Measurements from ENCODE around the gene MALT1.

MALT1 gene

DNA sequence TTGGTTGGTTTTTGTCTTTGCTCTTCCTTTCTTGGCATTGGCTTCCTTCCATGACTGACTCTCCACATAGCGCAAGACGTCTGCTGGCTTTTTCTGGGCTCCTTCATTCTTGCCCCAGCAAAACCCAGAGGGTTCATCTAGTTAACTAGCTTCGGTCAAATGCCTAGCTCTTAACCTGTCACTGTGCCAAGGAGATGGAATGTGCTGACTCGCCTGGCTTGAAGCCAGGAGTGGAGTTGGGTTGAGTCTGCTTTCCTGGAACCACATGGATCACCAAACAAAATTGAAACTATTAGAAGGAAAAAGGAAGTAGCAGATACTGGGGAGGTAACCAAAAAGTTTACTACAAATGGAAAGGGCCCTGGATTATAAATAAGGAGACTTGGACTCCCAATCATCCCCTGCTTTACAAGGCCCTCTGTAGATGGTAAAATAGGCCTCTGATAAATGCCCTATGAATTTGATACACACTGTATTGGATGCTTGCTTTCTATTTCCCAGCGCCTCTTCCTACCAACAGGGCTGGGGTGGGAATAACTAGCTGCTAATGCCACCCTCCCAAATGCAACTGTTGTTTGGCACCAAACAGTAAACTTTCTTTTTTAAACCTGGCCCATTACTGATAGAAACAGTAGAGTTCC lies 11.3 kb downstream of the MALT1 start:
- in situ Hi-C loops (cut with HindIII; ENCODE audit: low sequenced_read_pairs): loop anchor here (5.0 kb wide), 1 partner anchor 75 kb away; no protein-coding TSS in a partner anchor

DNA sequence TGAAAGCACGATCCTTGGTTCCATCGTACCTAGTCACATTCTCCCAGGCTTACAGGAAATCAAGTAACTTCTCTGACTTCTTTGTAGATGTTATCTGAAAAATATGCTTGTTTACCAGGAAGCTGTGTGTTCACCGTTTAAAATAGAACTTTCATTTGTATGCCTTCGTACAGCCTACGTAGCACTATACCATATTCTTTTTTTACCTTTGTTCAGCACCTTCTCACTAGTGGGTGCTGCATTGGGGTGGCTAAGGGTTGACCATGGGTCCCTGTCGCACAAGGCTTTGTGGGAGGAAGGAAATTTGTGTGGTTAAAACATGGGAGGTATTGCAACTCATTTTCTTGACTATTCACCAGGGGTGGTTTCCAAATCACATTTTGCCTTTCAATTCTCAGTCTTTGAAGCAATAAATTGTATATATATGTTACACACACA lies 16.6 kb downstream of the MALT1 start:
- in situ Hi-C loops (cut with HindIII; ENCODE audit: low sequenced_read_pairs): no loop called here

DNA sequence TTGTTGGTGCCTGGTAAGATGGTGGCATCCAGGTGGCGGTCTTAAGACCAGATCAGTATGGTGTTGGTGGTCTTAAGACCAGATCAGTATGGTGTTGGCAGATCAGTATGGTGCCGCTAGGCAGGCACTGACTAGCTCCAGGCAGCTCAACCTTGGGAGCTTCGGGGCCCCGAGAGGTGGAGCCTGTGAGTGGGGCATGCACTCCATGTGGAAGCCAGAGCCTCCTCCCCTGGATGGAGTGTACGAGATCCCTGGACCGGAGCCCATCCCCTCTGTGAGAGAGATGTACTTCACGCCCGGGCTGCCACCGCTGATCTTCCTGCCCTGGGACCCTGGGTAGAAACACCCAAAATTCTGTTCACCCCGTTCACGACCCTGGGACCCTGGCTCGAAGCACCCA lies 19.0 kb downstream of the MALT1 start:
- in situ Hi-C loops (cut with HindIII; ENCODE audit: low sequenced_read_pairs): loop anchor here (10.0 kb wide), 1 partner anchor 65 kb away; no protein-coding TSS in a partner anchor

DNA sequence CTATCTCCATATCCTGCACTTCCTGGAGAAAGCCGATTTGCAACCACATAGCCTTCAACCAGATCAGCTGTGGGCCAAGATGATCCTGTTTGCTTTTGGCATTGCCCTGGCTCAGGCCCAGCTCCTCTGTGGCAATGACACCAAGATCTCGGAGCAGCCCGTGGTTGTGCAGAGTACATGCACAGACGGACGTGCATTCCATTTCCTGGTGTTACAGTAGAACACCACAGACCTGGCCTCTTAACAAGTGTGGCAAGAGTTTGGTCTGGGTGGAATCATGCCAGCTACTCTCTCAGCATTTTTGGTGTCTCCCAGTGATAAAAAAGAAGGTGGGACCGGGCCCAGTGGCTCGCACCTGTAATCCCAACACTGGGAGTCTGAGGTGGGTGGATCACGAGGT lies 20.0 kb downstream of the MALT1 start:
- in situ Hi-C loops (cut with HindIII; ENCODE audit: low sequenced_read_pairs): loop anchor here (10.0 kb wide), 1 partner anchor 64 kb away; no protein-coding TSS in a partner anchor

DNA sequence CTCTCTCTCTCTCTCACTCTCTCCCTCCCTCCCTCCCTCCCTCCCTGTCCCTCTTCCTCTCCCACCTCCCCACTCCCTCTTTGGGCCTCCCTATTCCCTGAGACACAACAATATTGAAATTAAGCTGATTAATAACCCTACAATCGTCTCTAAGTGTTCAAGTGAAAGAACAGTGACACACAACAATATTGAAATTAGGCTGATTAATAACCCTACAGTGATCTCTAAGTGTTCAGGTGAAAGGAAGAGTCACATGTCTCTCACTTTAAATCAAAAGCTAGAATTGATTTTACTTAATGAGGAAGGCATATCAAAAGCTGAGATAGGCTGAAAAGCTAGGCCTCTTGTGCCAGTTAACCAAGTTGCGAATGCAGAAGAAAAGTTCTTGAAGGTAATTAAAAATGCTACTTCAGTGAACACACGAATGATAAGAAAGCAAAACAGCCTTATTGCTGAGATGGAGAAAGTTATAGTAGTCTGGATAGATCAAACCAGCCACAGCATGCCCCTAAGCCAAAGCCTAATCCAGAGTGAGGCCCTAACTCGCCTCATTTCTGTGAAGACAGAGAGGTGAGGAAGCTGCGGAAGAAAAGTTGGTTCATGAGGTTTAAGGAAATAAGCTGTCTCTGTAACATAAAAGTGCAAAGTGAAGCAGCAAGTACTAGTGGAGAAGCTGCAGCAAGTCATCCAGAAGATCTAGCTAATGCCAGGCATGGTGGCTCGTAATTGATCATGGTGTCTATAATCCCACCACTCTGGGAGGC lies 21.3 kb downstream of the MALT1 start:
- in situ Hi-C loops (cut with HindIII; ENCODE audit: low sequenced_read_pairs): loop anchor here (10.0 kb wide), 1 partner anchor 62 kb away; no protein-coding TSS in a partner anchor

DNA sequence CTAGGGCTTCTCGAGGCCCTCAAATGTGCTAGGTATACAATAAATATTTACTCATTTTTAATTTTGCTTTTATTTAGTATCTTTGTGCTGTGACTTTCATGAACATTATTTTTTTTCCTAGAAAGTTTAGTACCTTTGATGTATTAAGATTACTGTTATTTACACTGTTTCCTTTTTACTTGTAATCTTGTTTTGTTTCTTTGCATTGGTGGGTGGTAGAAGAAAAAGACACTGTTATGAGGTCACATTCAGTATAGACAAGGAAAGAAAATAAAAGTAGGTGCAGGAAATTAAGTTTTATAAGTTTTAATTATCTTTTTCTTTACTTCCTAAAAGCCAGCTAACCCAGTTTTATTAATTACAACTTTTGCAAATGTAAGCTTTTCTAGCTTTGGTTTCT lies 23.0 kb downstream of the MALT1 start:
- in situ Hi-C loops (cut with HindIII; ENCODE audit: low sequenced_read_pairs): loop anchor here (10.0 kb wide), 1 partner anchor 61 kb away; no protein-coding TSS in a partner anchor

DNA sequence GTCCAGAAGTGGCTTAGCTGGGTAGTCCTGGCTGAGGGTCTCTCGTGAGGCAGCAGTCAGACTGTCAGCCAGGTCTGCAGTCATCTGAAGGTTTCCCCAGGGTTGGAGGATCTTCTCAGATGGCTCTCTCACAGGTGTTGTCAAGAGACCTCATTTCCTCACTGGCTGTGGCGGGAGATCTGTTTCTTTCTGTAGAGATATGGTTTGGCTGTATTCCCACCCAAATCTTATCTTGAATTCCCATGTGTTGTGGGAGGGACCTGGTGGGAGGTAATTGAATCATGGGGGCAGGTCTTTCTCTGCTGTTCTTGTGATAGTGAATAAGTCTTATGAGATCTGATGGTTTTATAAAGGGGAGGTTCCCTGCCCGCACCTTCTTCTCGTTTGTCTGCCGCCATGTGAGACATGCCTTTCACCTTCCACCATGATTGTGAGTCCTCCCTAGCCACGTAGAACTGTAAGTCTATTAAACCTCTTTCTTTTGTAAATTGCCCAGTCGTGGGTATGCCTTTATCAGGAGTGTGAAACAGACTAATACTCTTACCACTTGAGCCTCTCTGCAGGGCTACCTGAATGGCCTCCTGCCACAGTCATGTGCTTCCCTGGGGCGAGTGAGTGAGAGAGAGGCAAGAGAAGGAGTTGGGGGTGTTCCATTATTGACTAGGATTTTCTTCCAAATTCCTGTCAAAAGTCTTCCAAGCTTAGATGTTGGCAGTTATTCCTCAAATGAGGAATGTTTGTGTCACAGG lies 23.6 kb downstream of the MALT1 start:
- in situ Hi-C loops (cut with HindIII; ENCODE audit: low sequenced_read_pairs): loop anchor here (10.0 kb wide), 1 partner anchor 60 kb away; no protein-coding TSS in a partner anchor

DNA sequence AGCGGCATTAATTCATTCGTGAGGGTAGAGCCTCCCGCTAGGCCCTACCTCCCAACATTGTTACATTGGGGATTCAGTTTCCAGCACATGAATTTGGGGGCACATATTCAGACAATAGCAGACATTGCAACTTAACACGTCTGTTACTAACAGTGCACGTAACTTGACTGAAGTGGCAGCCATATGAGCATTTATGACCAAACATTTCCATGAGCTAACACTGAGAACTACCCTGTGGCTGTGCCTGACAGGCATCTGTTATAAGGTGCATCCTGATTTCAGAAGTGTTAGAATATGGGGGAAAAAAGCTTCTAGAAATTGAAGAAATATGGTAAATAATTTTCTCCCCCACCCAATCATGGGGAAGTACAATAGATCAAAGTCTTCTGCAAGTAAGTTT lies 24.5 kb downstream of the MALT1 start:
- in situ Hi-C loops (cut with HindIII; ENCODE audit: low sequenced_read_pairs): loop anchor here (10.0 kb wide), 1 partner anchor 59 kb away; no protein-coding TSS in a partner anchor

DNA sequence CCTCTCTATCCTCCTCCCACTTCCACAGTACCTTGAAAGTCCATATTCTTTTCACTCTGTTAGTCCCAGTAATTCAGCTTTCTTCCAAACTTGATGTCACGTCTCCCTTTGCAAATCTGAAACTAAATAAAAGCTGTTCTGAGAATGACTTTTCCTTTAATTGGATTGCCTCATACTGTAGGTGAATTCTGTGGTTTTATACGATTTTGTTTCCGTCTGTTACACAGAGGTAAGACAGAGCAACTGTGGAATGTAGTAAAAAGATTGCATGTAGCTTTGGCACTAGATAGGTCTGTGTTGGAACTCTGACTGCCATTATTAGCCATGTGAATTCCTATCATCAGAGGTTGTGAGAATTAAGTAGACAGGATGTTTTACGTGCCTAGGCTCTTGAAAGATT lies 25.9 kb downstream of the MALT1 start:
- in situ Hi-C loops (cut with HindIII; ENCODE audit: low sequenced_read_pairs): loop anchor here (10.0 kb wide), 1 partner anchor 58 kb away; no protein-coding TSS in a partner anchor

DNA sequence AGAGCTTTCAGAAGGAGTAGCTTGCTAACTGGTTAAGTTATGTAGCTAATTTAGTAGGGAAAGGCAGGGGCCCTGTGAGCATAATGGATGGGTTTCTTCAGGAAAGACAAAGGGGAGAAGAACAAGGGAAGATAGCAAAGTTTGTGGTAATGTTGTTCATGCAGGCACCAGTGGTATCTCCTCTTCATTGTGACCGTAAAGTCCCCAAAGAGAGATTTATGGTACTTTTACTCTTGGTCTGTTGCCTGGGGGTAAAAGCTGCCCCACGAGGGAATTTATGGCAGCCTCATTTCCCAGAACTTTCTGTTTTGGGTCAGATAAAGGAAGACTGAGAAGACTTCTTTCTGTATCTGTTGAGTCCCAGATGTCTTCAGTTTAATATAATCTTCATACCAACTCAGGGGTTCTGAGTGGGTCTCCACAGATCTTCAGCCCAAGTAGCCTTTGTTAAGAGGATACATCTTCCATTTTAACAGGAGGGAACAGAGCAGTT lies 27.5 kb downstream of the MALT1 start:
- in situ Hi-C loops (cut with HindIII; ENCODE audit: low sequenced_read_pairs): loop anchor here (10.0 kb wide), 1 partner anchor 56 kb away; no protein-coding TSS in a partner anchor

DNA sequence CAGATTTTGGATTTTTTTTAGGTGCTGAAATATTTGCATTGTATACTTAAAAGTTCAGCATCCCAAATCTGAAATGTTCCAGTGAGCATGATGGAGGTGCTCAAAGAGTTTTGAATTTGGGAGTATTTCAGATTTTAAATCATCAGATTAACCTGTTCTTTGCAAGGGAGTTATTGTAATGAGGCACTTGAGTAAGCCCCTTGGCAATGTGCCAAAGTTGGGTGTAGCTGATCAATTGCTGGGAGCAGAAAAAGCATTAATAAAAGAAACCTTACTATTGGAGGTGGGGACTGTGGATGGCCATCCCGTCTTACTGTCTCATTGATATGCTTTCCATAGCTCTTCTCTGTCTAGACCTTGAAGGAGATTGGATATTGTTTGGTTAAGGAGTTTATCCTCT lies 28.3 kb downstream of the MALT1 start:
- in situ Hi-C loops (cut with HindIII; ENCODE audit: low sequenced_read_pairs): loop anchor here (10.0 kb wide), 1 partner anchor 55 kb away; no protein-coding TSS in a partner anchor

DNA sequence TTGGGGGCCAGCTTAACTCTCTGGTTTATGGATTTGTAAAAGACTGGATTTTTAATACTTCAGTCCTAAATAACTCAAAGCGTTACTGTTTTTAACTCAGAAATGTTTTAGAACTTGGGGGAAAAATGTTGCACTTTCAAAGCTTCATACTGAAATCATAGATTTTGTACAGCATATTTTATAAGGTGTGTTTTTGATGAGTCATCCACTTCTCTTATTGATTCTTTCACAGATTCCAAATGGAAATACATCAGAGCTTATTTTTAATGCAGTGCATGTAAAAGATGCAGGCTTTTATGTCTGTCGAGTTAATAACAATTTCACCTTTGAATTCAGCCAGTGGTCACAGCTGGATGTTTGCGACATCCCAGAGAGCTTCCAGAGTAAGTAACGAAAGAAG lies 28.9 kb downstream of the MALT1 start:
- in situ Hi-C loops (cut with HindIII; ENCODE audit: low sequenced_read_pairs): loop anchor here (5.0 kb wide), 1 partner anchor 63 kb away; no protein-coding TSS in a partner anchor

DNA sequence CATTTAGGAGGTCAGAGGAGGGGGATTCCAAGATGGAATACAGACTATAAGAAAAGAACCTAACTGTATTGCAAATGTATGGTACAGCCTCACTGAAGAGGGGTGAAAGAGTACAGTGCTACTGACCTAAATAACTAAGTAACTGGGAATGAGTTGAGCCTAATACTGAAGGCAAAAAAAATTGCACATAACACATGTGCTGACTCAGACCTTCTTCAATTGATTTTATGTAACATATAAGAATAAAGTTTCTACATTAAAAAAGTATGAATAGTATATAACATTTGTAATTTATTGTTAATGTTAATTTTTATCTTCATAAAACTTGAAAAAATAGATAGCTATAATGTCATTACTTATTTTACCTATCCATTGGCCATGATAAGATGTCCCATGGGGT lies 41.7 kb downstream of the MALT1 start:
- in situ Hi-C loops (cut with HindIII; ENCODE audit: low sequenced_read_pairs): no loop called here

DNA sequence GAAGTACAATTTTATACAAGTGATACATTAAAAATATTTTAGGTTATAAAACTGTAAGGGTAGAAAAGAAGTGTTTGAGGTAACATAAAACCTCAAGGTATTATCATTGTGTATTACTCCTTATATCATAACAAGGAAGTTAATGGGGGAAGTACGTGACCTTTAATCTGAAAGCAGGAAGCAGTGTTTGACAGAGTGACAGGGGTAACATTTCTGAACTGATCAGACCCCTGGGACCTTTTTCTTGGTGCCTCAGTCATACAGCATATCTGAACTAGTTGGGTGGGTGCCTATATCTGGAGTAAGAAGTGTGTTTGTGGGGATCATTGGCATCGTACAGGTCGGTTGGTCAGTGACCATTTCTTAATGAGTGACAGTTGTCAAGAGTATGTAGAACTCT lies 43.0 kb downstream of the MALT1 start:
- in situ Hi-C loops (cut with HindIII; ENCODE audit: low sequenced_read_pairs): no loop called here

DNA sequence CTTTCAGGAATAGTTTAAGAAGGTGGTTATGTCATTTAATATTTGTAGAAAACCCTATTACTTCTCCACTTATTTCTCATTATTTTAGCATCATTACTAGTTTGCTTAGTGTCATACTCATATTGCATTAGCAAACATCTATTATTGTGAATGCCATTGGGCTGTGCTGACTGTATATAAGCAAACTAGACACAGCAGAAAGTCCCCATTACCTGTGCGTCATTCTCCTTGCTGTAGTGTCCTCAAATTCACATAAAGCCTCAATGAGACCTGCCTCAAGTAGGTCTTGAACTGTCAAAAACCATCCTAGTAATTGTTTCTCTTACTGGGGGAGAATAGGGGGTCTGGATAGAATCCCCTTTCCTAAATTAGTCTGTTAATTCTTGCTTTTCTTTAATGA lies 43.6 kb downstream of the MALT1 start:
- in situ Hi-C loops (cut with HindIII; ENCODE audit: low sequenced_read_pairs): no loop called here

DNA sequence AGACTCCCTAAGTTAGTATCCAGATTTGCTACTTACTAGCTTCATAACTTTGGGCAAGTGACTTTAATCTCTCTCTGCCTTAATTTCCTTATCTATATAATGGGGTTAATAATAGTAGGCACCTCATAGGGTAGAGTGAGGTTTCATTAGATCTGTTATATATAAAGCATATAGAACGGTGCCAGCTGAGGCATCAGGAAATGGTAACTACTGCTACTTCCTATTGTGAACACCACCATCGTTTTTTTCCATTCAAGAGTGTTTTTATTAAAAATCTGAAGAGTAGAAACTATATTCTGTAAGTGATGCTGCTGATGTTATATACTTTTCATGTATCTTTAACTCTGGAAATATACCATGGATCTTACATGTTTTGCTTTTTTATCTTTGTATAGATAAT lies 44.3 kb downstream of the MALT1 start:
- in situ Hi-C loops (cut with HindIII; ENCODE audit: low sequenced_read_pairs): no loop called here

DNA sequence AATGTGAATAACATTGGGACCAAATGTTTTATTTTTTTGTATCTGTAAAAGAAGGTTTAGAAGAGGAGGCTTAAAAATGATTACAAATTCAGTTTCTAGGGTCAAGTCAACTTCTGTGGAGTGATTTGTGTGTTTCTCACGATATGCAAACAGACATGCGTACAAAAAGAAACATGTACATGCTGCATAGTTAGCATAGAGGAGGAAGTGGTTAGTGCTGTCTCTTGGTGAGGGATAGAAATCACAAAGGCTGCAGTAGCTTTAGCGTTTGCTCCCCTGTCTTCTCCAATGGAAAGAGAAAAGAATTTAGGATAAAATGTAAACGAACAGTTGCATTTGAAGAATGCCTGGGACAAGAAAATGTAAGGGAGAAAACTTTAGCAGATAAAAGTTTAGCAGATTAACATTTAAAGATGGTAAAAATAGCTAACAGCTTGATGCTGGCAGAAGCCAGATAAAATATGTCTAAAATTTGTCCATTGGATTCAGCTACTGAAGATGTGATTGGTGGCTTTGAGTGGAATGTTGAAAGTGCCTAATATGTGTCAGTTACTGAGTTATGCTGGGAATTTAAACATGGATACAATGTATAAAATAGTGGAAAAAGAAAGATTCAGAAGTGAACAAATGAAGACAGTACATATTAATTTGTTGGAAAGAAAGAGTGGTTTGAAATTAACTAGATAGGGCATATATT lies 44.9 kb downstream of the MALT1 start:
- in situ Hi-C loops (cut with HindIII; ENCODE audit: low sequenced_read_pairs): no loop called here

DNA sequence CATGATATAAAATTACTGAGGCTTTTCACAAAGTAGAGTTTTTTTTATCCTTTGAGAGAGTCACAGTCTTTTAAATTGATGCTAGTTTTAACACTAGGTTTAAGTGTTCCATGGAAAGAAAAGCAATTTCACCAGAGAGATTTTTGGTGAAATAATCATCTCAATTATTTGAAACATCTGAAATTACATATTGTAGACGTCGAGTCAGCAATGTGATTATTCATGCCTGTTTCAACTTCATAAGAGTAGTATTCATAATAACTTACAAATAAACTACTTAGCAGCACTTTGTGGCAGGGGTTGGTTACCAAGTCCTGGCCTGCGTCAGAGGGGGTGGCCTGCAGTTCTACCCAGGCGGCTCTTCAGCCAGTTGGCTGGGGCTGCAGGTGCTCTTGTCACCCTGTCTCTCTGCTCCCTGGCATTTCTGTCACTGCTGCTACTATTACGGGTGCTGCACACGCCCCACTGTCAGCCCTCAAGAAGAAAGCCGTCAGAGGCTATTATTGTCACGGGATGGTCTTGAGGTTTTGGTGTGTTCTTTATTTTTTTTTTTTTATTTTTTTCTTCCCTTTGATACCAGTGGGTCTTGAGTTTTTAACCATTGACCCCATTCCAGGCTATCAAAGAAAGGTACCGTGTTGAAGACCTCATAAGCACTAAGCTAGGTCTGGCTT lies 50.4 kb downstream of the MALT1 start:
- in situ Hi-C loops (cut with HindIII; ENCODE audit: low sequenced_read_pairs): no loop called here

DNA sequence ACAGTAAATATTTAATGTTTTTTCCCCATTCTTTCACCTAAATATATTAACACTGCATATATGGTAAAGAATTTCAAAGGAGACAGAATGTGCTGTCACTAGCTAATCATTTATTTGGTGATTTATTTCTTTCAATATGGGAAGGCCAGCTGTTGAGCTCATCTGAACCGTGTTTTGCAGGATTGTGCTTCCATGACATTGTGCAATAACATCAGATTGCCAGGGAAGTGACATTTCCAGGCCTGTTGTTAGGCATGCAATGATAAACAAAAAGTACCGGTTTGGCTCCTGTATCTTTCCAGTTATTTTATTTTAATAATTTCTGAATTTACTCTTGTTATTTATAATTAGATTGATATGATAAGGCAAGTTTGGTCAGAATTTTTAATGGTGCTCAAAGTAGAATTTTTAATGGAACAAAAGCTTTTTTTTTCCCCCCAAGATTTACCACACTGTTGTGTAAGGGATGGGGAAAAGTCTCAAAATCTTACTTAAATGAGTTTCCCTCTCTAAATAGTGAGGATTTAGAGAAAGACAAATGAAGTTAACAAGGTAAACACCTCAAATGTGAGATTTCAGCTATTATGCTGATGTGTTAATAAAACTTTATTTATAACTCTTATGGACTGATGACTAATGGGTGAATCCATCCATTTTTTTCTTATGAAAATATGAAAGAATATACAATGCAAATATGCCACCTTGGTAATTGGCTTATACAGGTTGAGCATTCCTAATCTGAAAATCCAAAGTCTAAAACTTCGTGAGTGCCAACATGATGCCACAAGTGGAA lies 52.7 kb downstream of the MALT1 start:
- in situ Hi-C loops (cut with HindIII; ENCODE audit: low sequenced_read_pairs): no loop called here
